NCI-H187 (cell line): Measurements from ENCODE around the gene SLC2A1.
A peak's percentile ranks its signal among the peaks of the same experiment; 100 is the strongest.

ENCODE experiments used
- DNase-seq, 2 experiments: peaks; one replicate each; lab custom pipeline; 2025; lab: John Stamatoyannopoulos, UW

Gene SLC2A1

GRCh38 chr1:42960122-42960390 lies 1.4 kb upstream of the SLC2A1 start:
- no peak for DNase-seq

GRCh38 chr1:42957880-42958487 lies 684 bp downstream of the SLC2A1 start:
- peak in 1 of 2 experiments; percentile 57 for DNase-seq

DNA sequence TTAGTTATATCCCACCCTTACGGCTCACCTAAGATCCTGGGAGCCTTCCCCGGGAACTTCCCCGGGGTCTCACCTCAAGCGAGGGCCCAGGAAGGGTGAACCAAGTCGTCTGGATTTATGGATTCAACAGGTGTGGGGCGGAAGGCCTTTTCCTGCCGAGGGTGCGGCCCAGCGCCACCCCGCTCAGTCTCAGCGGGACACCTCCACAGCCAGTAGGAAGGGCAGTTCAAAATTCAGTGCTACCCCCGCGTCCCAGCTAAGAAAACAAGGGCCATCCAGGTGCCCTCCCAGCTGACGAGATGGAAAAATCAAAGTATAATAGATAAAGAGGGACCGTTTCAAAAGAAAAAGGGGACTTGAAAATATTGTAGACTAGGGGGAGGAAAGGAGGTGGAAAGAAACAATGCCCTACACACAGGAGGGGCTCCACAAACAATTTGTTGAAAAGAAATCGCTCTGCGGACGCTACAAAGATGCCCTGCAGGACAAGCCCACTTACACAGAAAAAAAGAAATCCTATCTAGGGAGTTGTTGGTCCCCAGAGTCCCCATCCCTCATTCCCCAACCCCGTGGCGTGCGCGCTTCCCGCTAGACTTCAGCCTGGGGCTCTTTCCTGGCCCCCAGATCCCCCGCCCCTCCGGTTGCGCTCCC lies 1.3 kb downstream of the SLC2A1 start:
- DNase-seq = no peak

- no peak for DNase-seq
Measured at GRCh38 chr1:42956739-42957138, 1.9 kb downstream of the SLC2A1 start.

- no peak for DNase-seq
Measured at GRCh38 chr1:42955311-42956063, 3.2 kb downstream of the SLC2A1 start.

DNA sequence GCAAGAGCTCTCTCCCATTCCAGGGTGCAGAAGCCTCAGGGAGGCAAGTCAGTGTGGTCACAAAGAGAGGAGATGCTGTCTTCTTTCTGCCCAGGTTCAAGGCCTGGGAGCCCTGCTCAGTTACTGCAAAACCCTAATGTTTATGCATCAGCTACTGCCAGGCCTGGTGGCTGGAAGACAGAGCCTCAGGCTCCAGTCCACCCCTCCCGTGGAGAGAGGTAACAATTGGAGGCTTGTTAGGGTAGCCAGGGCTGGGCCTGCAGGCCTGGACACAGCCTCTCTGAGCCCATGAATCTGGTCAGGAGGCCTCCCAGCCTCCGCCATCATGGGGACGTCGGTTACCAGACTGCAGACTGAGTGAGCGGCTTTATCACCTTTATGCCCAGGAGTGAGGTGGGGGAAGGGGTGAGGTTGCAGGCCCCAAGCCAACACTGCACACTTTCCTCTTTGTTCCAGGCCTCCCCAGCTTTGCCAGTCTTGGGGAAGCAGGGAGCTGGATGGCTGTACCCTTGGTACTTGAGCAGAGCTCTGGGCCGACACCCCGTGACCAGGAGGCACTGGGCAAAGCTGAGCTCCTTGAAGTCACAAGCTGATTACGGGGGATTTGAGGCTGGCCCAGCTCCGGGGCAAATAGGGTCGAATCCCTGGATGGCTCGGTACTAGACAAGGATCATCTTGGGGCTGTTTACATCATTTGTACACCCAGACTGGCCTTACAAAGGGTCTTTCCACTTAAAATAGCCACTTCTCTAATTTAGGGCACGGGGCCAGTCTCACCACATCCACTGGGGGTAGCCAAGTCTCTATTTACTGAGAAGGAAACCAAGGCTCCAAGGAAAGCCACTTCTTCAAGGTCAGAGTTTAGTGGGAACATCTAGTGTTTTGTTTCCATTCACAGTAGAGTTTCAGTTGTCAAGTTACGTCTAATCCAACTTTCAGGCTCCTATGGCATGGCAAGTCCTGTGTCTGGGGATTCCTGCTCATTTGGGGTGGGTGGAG lies 5.2 kb downstream of the SLC2A1 start:
- DNase-seq = no peak

DNA sequence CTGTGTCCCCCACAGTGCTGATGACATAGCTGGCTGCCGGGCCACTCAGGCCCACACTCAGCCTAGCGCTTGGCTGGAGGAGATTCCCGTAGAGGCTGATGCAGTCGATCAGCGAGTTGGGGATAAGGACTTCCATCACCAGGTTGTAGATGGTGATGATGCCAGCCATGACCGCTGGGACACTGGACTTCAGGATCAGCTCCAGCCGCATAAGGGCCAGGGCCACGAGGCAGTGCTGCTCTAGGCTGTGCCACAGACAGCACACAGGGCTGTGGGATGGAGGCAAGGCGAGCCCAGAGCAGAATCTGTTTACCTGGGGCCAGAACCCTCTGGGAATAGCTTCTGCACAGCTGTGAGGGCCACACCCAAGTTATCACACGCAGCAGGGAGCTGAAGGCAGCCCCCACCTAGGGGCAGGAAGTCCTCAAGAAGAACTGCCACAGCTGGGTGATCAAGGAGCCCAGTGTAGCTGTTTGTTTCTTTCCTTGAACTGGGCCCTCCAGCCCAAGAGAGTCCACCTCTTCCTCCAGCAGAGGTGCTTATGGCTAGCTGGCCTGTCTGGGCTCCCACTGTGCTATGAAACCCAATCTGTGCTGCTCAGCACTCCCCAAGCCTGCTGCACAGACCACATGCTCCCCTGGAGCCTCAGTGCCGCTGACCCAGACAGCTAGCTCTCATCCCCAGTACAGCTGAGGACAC lies 6.2 kb downstream of the SLC2A1 start:
- no peak for DNase-seq

GRCh38 chr1:42951588-42951987 lies 7.1 kb downstream of the SLC2A1 start:
- DNase-seq = no peak

- DNase-seq = no peak
Measured at GRCh38 chr1:42950116-42950481, 8.6 kb downstream of the SLC2A1 start.

- no peak for DNase-seq
Measured at GRCh38 chr1:42949312-42950115, 9.2 kb downstream of the SLC2A1 start.

GRCh38 chr1:42947965-42948732 lies 10.5 kb downstream of the SLC2A1 start:
- no peak for DNase-seq

- no peak for DNase-seq
Measured at GRCh38 chr1:42947117-42947516, 11.6 kb downstream of the SLC2A1 start.

DNA sequence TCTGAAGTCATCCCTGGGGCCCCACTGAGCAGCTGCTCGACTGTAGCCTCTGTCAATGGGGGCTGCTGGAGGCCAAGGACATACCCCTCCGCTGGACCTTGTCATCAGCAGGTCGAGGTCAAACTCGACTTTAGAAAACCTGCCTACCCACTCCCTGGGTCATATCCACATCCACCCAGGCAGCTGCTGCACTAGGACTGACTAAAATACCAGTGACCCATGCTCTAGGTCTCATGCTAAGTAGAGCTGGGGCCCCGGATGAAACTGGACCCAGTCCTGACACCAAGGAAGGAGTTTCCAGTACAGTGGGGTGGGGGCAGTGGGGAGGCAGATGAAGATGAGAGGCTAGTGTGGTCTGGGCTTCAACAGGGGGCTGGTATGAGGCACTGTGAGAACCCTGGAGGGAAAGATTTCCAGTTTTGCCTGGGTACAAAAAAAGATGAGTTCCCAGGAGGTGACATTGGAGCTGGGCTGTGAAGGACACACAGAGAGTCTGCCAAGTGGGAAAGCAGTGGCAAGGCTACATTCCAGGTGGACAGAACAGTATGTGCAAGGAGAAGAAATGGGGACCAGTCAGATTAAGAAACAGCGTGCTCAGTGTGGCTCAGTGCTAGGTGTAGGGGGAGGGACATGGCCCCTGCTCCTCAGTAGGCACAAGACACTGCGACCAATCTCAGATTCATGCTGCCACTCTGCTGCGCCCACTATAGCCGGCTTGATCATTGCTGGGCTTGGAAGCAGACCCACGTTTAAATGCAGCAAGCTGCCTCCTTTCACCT lies 12.4 kb downstream of the SLC2A1 start:
- no peak for DNase-seq

DNA sequence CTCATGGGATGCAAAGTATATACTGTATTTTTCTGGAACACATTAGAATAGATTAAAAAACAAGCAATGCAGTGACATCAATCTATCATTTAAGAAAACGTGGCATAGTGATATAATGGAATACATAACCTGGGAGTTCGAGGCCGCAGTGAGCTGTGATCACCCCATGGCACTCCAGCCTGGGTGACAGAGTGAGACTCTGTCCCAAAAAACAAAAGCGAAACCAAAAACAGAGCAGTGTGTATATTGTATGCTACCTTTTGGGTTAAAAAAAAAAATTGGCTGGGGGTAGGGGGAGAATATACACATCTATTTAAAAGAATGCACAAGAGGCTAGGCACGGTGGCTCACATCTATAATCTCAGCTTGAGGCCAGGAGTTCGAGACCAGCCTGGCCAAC lies 13.5 kb downstream of the SLC2A1 start:
- DNase-seq = no peak

GRCh38 chr1:42944246-42944928 lies 14.3 kb downstream of the SLC2A1 start:
- DNase-seq = no peak

- no peak for DNase-seq
Measured at GRCh38 chr1:42943728-42944127, 14.9 kb downstream of the SLC2A1 start.

- no peak for DNase-seq
Measured at GRCh38 chr1:42943166-42943565, 15.5 kb downstream of the SLC2A1 start.

DNA sequence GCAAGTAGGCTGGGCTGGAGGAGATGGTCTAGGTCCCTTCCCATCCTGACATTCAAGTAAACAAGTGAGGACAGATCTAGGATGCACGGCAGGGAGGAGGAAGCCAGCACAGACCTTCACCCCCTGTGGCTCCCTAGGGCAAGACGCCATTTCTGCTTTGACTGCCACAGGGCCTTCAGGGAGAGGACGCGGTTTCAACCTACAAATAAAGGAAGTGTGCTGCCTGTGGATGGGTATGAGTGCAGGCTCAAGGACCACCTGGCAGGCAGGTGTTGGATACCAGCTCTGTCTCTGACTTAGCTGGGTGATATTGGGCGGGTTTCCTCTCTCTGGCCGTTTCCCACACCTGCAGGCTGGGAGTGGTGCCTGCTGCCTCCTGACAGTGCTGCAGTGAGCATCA lies 16.2 kb downstream of the SLC2A1 start:
- peak; percentile 27 to 70 for DNase-seq
